GM08714 (cell line): ENCODE data around the gene TNFRSF21.
"Not testable (repeated sequence)": the region's sequence is repeated elsewhere in the genome, so short reads cannot be mapped to it uniquely, and the experiment has no call there.

Experiments used
- H3K4me3 ChIP-seq: fragments of 200-500 bp; sonication (Bioruptor generic); 2 replicates; pipeline ENCODE4 v1.5.1; 2014; ENCODE audit warnings: mild to moderate bottlenecking, low read length, inconsistent platforms
- ZNF274 ChIP-seq: IDR thresholded peaks from 2 replicates; pipeline ENCODE4 v1.6.1; 2012; ENCODE audit warnings: mild to moderate bottlenecking, low read depth, low read length

TNFRSF21 gene

DNA sequence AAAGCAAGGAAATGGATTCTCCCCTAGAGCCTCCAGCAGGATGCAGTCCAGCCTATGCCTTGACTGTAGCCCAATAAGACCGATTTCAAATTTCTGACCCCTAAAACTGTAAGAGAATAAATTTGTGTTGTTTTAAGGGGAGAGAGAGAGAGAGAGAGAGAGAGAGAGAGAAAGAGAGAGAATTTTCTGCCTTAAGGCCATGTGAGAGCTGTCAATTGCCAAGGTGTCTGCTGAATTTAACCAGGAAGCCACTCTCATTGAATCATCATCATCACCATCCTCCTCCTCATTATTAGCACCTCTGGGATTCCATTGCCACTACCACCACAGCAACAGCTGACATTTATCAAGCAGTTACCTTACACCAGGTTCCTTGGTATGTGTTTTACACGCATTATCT is 27.8 kb upstream of the TNFRSF21 start:
- TF ChIP-seq ZNF274: no peak
- no peak overlapping the region for H3K4me3 ChIP-seq

DNA sequence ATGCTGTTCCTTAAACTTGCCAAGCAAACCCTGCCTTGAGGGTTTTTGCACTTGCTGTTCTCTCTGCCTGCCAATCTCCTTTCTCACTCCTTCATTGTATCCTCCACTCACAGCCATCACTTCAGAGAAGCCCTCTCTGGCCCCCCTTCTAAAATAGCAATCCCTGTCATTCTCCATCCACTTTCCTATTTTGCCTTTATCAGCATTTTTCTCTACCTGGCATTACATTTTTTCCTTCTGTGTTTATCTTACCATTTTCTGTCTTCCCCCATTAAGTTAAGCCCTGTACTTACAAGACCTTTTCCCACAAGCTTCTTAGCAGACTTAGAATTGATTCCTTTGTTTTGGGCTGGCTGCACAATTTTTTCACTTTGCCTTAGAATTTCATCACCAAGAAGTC is 26.6 kb upstream of the TNFRSF21 start:
- no peak overlapping the region for H3K4me3 ChIP-seq
- TF ChIP-seq ZNF274: no peak

DNA sequence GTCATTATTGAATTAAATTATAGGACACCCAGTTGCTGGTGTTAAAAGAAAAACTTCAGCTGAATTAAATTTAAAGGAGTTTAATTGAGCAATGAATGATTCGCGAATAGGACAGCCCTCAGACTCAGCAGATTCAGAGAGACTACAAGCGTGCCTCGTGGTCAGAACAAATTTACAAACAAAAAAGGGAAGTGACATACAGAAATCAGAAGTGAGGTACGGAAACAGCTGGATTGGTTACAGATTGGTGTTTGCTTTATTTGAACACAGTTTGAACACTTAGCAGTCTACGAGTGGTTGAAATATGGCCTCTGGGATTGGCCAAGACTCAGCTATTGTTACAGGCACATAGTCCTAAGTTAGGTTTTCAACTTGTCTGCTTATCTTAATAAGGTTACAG is 25.8 kb upstream of the TNFRSF21 start:
- TF ChIP-seq ZNF274: no peak

DNA sequence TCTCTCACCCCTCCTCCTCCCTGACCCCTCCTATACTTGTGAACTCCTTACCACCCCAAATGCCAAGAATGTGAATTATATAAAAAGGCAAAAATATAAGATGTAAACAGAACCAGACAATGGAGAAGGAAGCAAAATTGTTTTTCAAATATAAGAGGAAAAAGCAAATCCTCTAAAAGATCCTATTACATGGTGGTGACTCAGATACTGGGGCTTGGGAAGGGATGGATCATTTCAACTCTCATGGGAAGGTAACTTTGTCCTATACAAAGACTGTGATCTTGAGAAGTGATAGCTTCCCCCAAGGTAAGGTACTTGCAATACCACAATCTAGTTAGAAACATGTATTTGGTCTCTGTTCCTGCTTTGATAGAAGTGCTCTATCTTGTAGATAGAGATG is 24.6 kb upstream of the TNFRSF21 start:
- TF ChIP-seq ZNF274: no peak
- H3K4me3 ChIP-seq: no peak overlapping the region

More for the DNA sequence above, 25.8 kb upstream of the TNFRSF21 start:
- H3K4me3 ChIP-seq: no peak overlapping the region

DNA sequence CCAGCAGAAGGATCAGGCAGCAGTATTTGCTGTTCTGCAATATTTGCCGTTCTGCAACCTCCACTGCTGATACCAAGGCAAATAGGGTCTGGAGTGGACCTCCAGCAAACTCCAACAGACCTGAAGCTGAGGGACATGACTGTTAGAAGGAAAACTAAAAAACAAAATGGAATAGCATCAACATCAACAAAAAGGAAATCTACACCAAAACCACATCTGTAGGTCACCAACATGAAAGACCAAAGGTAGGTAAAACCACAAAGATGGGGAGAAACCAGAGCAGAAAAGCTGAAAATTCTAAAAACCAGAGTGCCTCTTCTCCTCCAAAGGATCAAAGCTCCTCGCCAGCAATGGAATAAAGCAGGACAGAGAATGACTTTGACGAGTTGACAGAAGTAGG is 18.9 kb upstream of the TNFRSF21 start:
- not testable (repeated sequence) for H3K4me3 ChIP-seq

DNA sequence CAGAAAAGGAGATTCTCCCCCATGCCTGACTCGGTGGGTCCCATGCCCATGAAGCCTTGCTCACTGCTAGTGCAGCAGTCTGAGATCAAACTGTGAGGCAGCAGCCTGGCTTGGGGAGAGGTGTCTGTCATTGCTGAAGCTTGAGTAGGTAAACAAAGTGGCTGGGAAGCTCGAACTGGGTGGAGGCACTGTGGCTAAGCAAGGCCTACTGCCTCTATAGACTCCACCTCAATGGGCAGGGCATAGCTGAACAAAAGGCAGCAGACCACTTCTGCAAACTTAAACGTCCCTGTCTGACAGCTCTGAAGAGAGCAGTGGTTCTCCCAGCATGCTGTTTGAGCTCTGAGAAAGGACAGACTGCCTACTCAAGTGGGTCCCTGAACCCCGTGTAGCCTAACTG is 18.4 kb upstream of the TNFRSF21 start:
- not testable (repeated sequence) for H3K4me3 ChIP-seq

DNA sequence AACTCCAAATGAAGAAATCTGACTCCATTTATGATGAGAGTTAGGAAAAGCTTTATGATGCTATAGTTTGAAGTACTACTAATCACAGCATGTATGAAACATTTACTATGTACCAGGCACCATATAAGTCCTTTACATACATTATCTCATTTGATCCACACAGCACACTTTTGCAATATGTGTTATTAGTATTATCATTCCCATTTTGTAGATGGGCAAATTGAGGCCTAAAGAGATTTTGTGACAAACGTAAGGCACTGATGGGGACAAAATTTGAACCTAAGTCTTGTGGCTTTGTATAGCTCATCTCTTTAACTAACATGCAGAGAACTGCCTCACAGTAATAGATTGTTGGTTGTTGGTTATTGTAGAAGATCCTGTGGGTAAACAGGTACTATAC is 14.2 kb upstream of the TNFRSF21 start:
- H3K4me3 ChIP-seq: no peak overlapping the region
- TF ChIP-seq ZNF274: no peak

DNA sequence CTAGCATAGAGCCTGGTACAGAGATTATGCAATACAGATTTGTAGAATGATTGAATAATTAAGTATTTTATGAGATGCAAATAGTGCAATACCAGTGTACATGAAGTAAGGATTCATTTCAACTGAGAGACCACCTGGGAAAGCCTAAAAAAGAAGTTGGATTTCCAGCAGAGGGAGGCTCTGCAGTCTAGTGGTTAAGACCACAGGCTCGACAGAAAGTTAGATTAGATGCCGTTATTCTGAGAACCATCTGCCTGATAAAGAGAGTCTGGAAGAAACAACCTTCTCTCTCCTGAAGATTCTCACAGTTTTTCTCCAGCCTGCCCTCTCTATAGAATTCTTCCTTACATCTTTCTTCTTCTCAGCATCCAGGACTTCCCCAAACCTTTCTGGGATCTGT is 13.6 kb upstream of the TNFRSF21 start:
- TF ChIP-seq ZNF274: no peak
- no peak overlapping the region for H3K4me3 ChIP-seq

DNA sequence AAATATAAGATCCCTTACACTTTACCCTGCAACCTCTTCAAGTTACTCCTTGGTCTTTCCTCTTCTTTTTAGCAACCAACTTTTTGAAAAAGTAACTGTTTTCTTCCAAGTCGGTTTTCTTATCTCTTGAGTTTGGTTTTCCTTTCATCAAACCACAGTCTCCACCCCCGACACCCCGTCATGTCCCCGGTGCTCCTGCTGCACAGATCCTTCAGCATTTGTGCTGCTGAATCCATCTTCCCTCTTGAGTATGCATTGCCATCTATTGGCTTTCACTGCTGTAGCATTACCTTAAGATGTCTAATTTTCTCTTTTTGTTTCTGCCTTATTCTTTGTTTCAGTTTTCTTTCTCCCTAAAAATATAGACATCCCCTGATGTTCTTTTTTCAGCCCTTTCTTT is 11.9 kb upstream of the TNFRSF21 start:
- TF ChIP-seq ZNF274: no peak
- H3K4me3 ChIP-seq: no peak overlapping the region

DNA sequence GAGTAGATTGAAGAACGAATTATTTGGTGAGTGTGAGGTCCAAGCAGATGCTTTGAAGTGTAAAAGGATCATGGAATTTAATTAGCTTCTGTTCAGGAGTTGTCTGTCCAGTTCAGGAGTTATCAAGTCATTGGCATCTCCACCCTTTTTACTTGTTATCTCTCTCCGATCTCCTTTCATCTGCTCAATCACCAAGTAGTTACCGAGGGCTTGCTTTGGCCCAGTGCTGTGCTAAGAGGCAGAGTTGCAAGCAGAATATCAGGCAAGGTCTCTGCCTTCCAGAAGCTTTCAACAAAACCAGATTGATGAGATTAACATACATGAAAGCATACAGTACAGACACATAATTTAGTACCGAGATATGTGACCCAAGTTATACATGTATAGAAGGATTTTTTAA is 10.2 kb upstream of the TNFRSF21 start:
- no peak overlapping the region for H3K4me3 ChIP-seq
- no peak for TF ChIP-seq ZNF274

DNA sequence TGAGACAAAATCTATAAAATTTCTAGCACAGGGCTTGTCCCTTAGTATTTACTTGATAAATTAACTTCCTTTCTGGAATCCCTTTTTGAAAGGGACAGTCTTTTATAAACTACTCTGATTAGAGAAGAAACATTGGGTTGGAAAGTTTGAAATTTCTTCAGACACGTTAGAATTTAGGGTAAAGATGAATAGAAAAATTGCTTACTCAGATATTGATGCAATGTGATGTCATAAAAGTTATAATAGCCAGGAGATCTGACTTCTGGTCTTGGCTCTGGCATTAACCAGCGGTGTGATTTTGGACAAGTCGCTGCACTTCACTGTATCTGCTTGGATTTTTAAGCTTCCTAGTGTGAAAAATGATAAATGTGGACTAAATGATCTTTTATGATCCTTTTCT is 9.7 kb upstream of the TNFRSF21 start:
- H3K4me3 ChIP-seq: no peak overlapping the region
- TF ChIP-seq ZNF274: no peak

DNA sequence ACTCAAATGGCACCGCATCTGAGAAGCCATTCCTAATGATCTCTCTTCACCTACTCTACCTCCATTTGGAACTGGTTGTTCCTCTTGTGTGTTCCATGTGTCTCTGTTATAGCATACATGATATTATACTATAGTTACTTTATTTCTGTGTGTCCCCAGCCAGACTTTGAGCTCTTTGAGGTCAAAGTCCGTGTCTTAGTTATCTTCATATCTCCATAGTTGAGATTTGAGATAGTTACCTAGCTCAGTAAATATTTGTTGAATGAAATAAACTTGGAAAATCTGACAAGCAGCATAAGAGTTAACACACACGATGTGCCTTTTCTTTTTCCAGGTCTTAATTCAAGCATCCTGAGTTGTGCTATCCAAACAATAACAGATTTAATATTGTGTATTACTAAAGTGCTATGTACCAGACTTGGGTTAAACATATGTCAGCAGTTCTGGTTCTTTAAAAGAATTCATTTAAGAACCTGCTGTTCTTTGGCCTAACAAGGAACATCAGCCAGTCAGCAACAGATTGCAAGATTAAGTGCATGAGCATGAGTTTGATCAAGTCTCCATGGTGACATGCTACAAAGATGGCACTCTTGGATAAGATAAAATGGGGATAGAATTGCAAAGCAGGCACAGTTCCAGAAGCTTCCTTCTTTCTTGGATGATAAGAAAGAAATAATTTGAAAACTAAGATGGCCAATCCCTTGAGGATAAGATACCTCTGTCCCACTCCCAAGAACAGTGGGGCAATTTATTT is 8.7 kb upstream of the TNFRSF21 start:
- H3K4me3 ChIP-seq: no peak overlapping the region
- TF ChIP-seq ZNF274: no peak

DNA sequence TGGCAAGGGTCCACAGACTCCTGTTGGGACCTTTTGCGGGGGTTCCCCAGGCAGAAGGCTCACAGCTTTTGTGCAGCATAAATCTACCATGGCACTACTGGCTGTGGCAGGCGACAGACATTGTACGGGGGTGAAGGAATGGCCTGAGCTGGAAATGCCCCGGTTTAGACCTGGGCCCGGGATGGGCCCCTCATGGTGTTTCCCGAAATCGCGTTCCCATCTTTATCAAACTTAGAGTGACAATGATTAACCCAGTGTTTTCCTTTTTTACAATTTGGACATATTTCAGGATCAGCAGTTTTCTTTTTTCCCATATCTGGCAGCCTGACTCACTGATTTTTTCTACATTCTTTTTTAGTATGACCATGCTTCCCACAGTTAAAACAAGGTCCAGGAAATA is 5.5 kb upstream of the TNFRSF21 start:
- not testable (repeated sequence) for H3K4me3 ChIP-seq

DNA sequence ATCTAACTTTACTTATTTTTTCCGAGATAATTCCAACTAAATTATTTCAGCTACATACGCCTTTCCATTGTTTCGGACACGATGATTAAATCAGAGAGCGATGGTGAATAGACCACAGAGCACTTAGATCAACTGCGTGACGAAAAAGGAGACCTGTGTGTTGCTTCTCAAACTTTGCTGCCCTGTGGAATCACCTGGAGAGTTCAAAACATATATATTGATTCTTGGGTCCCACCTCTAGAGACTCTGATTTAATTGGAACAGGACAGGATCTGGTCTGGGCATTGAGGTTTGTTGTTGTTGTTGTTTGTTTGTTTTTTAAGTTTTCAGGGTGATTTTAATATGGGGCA is 401 bp upstream of the TNFRSF21 start:
- H3K4me3 ChIP-seq: no peak overlapping the region
- no peak for TF ChIP-seq ZNF274

DNA sequence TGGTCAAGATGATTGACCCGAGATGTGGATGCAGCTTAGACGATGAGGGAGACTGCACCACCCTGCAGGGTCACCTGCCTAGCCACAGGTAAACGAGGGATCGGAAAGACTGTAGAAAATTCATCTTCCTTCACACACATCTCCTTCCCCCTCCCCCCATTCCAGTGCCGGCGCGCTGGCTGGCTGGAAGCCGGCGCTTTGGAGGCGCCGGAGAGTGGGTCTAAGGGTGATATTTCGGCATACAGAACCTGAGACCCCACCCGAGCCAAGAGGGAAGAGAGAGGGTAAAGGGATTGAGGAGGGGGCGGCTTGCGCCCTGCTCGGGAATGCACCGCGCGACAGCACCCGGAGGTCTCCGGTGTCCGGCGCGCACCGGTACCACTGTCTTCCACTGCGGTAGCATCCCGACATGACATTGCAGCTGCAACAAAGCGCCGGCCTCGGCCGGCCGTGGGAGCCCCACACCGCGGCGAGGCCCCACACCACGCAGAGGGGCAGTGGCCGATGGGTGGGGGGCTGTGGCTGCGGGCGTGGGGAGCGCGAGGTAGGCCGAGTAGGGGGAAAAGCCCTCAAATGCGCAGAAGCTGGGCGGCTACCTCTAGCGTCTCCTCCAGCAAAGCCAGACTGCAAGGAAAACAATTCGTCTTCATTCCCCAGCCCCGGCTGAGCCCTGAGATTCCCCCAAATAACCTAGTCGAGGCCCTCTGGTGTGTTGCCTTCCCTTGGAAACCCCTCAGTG is 984 bp downstream of the TNFRSF21 start:
- peak overlapping the region; percentile 63 for H3K4me3 ChIP-seq
- TF ChIP-seq ZNF274: no peak

DNA sequence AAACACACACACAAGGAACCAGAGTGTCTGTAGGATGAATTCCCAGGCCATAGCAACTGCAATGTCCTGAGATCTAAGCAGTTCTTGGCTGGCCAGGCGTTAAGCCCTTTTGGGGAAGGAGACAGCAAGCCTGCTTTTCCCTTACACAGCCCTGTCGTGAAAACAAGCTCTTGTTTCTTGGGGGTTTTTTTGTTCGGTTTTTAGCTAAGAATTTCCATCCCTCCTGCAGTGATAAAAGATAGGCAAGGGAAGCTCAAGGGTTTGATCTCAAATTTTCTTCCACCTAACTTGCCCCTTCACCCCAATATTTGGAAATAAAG is 1.5 kb downstream of the TNFRSF21 start:
- H3K4me3 ChIP-seq: peak overlapping the region; percentile 63
- TF ChIP-seq ZNF274: no peak
